Measurements from ENCODE around the gene C14orf180.

- TF ChIP-seq ZFX (IDR thresholded peaks at IDR 0.05) (no peak), CTCF (conservative IDR thresholded peaks at IDR 0.05) (no peak)
Observed at GRCh38 chr14:104573930-104574329, 5.6 kb upstream of the C14orf180 start.
